ENCODE data around the gene NFKBIE.
A peak's percentile ranks its signal among the peaks of the same experiment; 100 is the strongest.

NFKBIE gene

GRCh38 chr6:44297063-44298038 lies 32.0 kb upstream of the NFKBIE start:
- peak; percentile 8 to 42 for DNase-seq

- no peak for DNase-seq
Observed at GRCh38 chr6:44294832-44295791, 29.8 kb upstream of the NFKBIE start.

- DNase-seq, result no peak
Observed at GRCh38 chr6:44292661-44293365, 27.5 kb upstream of the NFKBIE start.

GRCh38 chr6:44291841-44292240 lies 26.5 kb upstream of the NFKBIE start:
- no peak for DNase-seq

GRCh38 chr6:44289726-44290260 lies 24.4 kb upstream of the NFKBIE start:
- DNase-seq, result no peak

GRCh38 chr6:44286747-44287146 lies 21.4 kb upstream of the NFKBIE start:
- no peak for DNase-seq

GRCh38 chr6:44286285-44286565 lies 20.9 kb upstream of the NFKBIE start:
- DNase-seq, result no peak

- DNase-seq, result peak in 1 of 2 donors; percentile 21
Observed at GRCh38 chr6:44285552-44286284, 20.4 kb upstream of the NFKBIE start.

- no peak for DNase-seq
Observed at GRCh38 chr6:44284867-44285266, 19.5 kb upstream of the NFKBIE start.

GRCh38 chr6:44284121-44284520 lies 18.8 kb upstream of the NFKBIE start:
- peak; percentile 26 to 63 for DNase-seq

GRCh38 chr6:44278774-44279697 lies 13.7 kb upstream of the NFKBIE start:
- DNase-seq, result peak; percentile 42 to 49

GRCh38 chr6:44278315-44278714 lies 13.0 kb upstream of the NFKBIE start:
- no peak for DNase-seq

GRCh38 chr6:44277763-44278162 lies 12.4 kb upstream of the NFKBIE start:
- DNase-seq, result no peak

GRCh38 chr6:44276667-44277640 lies 11.6 kb upstream of the NFKBIE start:
- DNase-seq, result no peak

- DNase-seq, result peak in 1 of 2 donors; percentile 21
Observed at GRCh38 chr6:44275749-44276648, 10.6 kb upstream of the NFKBIE start.

- DNase-seq, result no peak
Observed at GRCh38 chr6:44275271-44275748, 10.0 kb upstream of the NFKBIE start.

- DNase-seq, result no peak
Observed at GRCh38 chr6:44273617-44274016, 8.3 kb upstream of the NFKBIE start.

GRCh38 chr6:44272999-44273566 lies 7.7 kb upstream of the NFKBIE start:
- DNase-seq, result no peak

All from inflammatory macrophage (primary cell).